Measurements from ENCODE around the gene PYDC1. TPM values are rescaled to one million over a fixed set of nuclear protein-coding genes. Genes with fewer than 3 reads are reported as not detected.

PYDC1 gene
- total and polyA plus RNA-seq, 2 of the 13 experiments (the other 11 are each of a cell fraction or from before 2014, with no cell fraction given) = not detected

GRCh38 chr16:31192856-31193642, 23.9 kb downstream of the PYDC1 start (continued):
- TF ChIP-seq DDIT3 (CRISPR knock-in tag; IDR thresholded peaks at IDR 0.05) = no peak
- no peak for TF ChIP-seq EEA1 (CRISPR knock-in tag; IDR thresholded peaks at IDR 0.05; ENCODE audit: borderline replicate concordance)
- no peak for TF ChIP-seq ZKSCAN1 (IDR thresholded peaks at IDR 0.05; ENCODE audit: low read length)
- no peak for TF ChIP-seq NFKBIZ (CRISPR knock-in tag; IDR thresholded peaks at IDR 0.05)
- TF ChIP-seq ZBTB7A (CRISPR knock-in tag; IDR thresholded peaks at IDR 0.05) = no peak
- no peak for TF ChIP-seq ZNF687 (CRISPR knock-in tag; IDR thresholded peaks at IDR 0.05)
- TF ChIP-seq FOXO4 (CRISPR knock-in tag; conservative IDR thresholded peaks at IDR 0.05) = no peak
- TF ChIP-seq EZH2 (conservative IDR thresholded peaks at IDR 0.05; ENCODE audit: low read depth, low read length) = no peak
- no peak for TF ChIP-seq ZNF570 (CRISPR knock-in tag; IDR thresholded peaks at IDR 0.05; ENCODE audit: borderline replicate concordance)
- no peak for TF ChIP-seq GMEB2 (CRISPR knock-in tag; IDR thresholded peaks at IDR 0.05; ENCODE audit: low read depth)
- no peak for TF ChIP-seq KDM1A (CRISPR knock-in tag; IDR thresholded peaks at IDR 0.05)
- TF ChIP-seq SRF (IDR thresholded peaks at IDR 0.05; ENCODE audit: low read depth, low read length) = 0 out of 2 replicates have a peak, but pooled peaks have one; percentile 10
- no peak for TF ChIP-seq ZBTB34 (CRISPR knock-in tag; IDR thresholded peaks at IDR 0.05)
- TF ChIP-seq POLR2AphosphoS5 (IDR thresholded peaks at IDR 0.05; ENCODE audit: low read depth, low read length) = peak; percentile 41; the same call in 1 of the 2 replicates
- TF ChIP-seq POLR2AphosphoS2 (IDR thresholded peaks at IDR 0.05; ENCODE audit: low read depth, low read length) = peak; percentile 93
- no peak for TF ChIP-seq ZUFSP (CRISPR knock-in tag; IDR thresholded peaks at IDR 0.05; ENCODE audit: borderline replicate concordance)

Data from HepG2 (cell line).